GM19397 (cell line): ENCODE measurements around the gene SEMA3G.

Experiments used
- ATAC-seq: cut with Tn5 transposase; IDR thresholded peaks from one replicate; pipeline ENCODE4 v1.9.1; 2021; ENCODE audit warnings: mild to moderate bottlenecking, moderate library complexity; ENCODE audit not compliant: unreplicated experiment

SEMA3G gene

GRCh38 chr3:52440249-52440551 is 4.7 kb downstream of the SEMA3G start:
- ATAC-seq, result no peak

- ATAC-seq, result no peak
Observed at GRCh38 chr3:52439426-52440248, 5.3 kb downstream of the SEMA3G start.

DNA sequence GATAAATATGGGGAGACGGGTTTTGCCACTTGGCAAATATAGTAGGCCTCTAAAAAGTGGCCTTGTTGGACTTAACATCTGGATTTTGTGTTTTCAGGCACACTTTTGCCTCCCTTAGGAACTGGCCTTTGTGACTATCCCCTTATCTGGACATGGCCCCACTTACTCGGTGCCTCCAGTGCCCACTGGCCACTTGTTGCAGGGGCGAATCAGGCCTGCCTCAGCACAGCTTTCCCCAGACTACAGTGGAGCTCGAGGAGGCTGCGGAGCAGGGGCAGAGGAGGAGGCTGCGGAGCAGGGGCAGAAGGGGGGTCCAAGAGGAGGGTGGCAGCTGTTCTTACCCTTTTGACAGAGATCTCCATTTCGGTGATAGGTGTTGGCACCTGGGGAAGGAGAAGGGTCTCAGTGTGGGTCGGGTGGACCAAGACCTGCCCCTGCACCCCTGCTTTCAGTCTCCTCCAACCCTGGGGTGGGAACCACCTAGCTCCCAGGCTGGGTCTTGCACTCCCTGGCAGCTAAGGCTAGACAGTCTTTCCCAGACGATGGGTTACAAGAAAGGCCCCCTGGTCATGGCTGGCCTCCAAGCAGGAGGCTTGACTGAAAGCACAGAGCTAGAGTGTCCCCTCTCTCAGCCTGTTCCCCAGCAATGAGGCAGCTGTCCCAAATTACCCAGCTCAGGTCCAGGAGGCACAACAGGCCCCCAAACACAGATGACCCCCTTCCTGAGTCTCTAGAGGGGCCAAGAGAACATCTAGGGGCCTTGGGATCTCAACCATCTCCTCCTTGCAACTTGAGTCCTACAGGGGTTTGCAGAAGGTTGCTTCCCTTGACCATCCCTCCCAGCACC is 6.1 kb downstream of the SEMA3G start:
- ATAC-seq, result no peak

- ATAC-seq, result no peak
Observed at GRCh38 chr3:52438104-52438376, 6.9 kb downstream of the SEMA3G start.

GRCh38 chr3:52437326-52438103 is 7.4 kb downstream of the SEMA3G start:
- no peak for ATAC-seq

- no peak for ATAC-seq
Observed at GRCh38 chr3:52436500-52437149, 8.3 kb downstream of the SEMA3G start.

- ATAC-seq, result no peak
Observed at GRCh38 chr3:52435246-52436101, 9.4 kb downstream of the SEMA3G start.

- no peak for ATAC-seq
Observed at GRCh38 chr3:52434491-52435115, 10.3 kb downstream of the SEMA3G start.

DNA sequence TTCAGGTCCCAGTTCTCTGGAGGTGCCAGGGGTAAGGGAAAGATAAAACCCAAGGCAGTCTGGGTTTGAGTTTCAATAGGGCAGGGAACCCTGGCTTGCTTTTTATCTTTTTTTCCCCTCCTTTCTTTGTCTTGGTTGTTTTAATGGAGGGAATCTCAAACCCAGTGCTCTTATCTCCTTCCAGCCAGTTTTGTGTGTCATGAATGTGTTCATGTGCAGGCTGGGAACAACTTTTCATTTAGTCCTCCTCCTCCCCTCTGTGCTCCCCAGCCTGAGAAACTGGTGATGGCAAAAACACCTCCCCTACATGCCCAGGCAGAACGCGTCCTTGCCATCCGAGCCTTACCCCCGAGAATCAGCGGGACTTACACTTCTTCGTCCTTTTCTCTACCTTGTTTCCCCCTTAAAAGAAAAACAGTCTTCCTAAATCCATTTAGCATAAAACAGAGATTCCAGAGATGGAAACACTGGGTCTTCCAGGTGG is 10.9 kb downstream of the SEMA3G start:
- ATAC-seq, result no peak

- no peak for ATAC-seq
Observed at GRCh38 chr3:52433328-52433995, 11.4 kb downstream of the SEMA3G start.

DNA sequence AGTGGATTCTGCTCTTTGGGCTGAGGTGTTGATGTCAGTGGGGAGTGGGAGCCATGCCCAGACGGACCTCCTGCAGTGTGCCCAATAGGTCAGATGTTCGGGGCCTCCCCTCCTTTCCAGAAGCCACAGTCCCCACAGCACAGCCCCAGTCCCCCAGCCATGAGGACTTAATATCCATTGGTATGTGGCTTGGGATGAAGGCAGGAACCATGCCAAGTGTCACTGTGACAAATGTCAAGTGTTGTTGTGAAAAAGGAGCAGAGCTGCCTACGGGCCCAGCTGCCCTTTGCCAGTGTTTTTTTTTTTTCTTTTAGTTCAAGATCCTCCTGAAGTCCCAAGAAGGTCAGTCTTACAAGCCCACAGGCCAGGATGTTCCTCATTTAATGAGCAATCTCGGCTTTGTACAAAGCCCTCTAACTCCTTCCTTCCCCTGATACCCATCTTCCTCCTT is 12.2 kb downstream of the SEMA3G start:
- ATAC-seq, result no peak

GRCh38 chr3:52432225-52432624 is 12.7 kb downstream of the SEMA3G start:
- no peak for ATAC-seq

DNA sequence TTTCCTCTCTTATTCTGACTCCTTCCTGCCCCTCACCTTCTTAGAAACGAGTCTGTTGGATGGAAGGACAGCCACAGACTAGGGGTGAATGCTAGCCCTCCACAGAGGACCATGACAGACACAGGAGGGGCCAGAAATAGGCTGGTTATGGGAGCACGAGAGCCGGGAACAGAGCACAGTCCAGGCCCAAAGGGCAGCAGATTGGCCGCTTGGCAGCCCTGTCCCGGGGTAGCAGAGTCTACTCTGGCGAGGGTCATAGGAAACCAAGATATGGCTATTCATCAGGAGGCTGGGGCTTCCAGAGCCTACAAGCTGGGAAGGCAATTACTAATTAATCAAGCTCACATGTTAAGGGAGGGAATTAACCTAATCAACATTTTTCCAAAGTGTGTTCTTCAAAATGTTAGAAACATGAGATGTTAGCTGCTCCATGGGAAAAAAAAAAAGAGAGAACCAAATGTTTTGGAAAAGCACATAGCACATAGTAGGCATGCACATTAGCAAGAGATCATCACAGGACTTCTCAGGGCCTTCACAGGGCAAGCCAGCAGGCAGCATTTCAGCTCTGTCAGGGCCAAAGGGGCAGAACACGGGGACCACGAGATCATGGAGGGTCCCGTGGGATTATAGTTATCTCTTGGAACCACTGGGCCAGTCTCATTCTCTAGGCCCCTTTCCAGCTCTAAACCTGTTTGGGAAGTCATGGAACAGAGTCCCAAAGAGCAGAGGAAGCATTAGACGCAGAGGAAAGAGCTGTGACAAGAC is 13.3 kb downstream of the SEMA3G start:
- ATAC-seq, result no peak

DNA sequence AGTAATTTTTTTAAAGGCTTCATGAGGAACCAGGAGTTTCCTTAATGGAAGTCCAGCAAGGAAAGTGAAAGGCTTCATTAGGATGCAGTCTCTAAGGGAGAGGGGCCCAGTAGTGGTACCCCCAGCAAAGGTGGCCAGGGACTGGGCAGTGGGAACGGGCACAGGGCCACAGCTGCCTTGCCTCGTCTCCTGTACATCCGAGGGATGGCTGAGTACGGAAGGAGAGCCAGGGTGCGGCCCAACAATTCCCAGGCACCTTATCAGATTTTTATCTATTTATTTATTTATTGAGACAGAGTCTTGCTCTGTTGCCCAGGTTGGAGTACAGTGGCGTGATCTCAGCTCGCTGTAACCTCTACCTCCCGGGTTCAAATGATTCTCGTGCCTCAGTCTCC is 14.5 kb downstream of the SEMA3G start:
- no peak for ATAC-seq

DNA sequence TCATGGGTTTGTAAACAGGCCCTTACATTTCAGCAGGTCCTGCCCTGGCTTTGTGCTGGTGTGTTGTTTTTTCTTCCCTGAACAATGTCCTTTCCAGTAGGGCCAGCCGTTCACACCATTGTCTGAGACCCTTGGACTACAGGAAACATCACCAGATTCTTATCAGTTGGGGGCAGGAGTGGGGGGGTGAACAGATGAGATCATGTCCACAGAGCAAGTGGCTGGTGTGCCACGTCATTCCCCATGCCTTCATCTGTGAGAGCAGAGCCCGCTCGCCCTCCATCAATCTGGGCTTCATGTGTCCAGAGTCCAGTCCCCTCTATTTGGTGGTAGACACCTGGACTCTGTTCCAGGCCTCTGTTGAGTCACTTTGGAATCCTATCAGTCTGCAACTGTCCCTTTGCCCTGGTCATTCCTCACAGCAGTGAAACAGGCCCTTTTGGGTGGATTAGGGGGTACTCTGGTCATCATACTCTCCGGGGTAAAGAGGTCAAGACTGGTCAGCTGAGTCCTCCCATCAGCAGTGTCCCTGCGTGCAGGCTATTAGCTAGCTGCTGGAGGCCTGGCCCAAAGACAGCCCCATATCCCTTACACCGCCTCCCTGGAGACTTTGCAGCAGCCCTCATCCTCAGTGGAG is 15.0 kb downstream of the SEMA3G start:
- no peak for ATAC-seq

- no peak for ATAC-seq
Observed at GRCh38 chr3:52429031-52429430, 15.9 kb downstream of the SEMA3G start.

- no peak for ATAC-seq
Observed at GRCh38 chr3:52428151-52429005, 16.5 kb downstream of the SEMA3G start.
